Glutamatergic neuron (in vitro differentiated cells): ENCODE results near the gene MN1. TPM values are rescaled to one million over a fixed set of nuclear protein-coding genes. Genes with fewer than 3 reads are reported as not detected.

Experiments used
- DNase-seq: peaks from one replicate; pipeline ENCODE4 v3.0.0; 2022
- H3K27ac Mint-ChIP-seq: one replicate; pipeline ENCODE4 v1.8.0; 2020; ENCODE audit warnings: mild to moderate bottlenecking, mixed read lengths, inconsistent platforms; ENCODE audit not compliant: unreplicated experiment
- H3K27me3 Mint-ChIP-seq: one replicate; pipeline ENCODE4 v1.8.0; 2020; ENCODE audit warnings: mild to moderate bottlenecking, moderate library complexity, mixed read lengths, inconsistent platforms; ENCODE audit not compliant: unreplicated experiment
- H3K36me3 Mint-ChIP-seq: one replicate; pipeline ENCODE4 v1.8.0; 2020; ENCODE audit warnings: mild to moderate bottlenecking, mixed read lengths, inconsistent platforms; ENCODE audit not compliant: unreplicated experiment
- H3K4me1 Mint-ChIP-seq: one replicate; pipeline ENCODE4 v1.8.0; 2020; ENCODE audit warnings: mild to moderate bottlenecking, low read depth, mixed read lengths, inconsistent platforms; ENCODE audit not compliant: unreplicated experiment
- H3K4me3 Mint-ChIP-seq: one replicate; pipeline ENCODE4 v1.8.0; 2020; ENCODE audit warnings: mild to moderate bottlenecking, mixed read lengths, inconsistent platforms; ENCODE audit not compliant: unreplicated experiment
- H3K9me3 Mint-ChIP-seq: one replicate; pipeline ENCODE4 v1.8.0; 2020; ENCODE audit warnings: mild to moderate bottlenecking, moderate library complexity, mixed read lengths, inconsistent platforms; ENCODE audit not compliant: unreplicated experiment
- total RNA-seq: library from RNA; stranded (reverse); fragmentation: NEBNext Ultra II Directional; extraction: Animal tissue kit (Norgen Biotek cat#: 25700); gene quantifications from one replicate; pipeline ENCODE4 v1.2.1, GENCODE V29; 2021; ENCODE audit not compliant: unreplicated experiment
- TF ChIP-seq, protein P1 (sequence below): fragments of 200-600 bp; sonication (generic); IDR thresholded peaks from one replicate; pipeline ENCODE4 v1.5.0; 2021; ENCODE audit not compliant: partially characterized antibody, unreplicated experiment

The MN1 gene
- total RNA-seq, 1 donor from 2014 or later = 0.91 TPM

GRCh38 chr22:27754247-27754887, 47.2 kb downstream of the MN1 start:
- DNase-seq = no peak
- H3K27me3 Mint-ChIP-seq = peaks cover 8% of the 10 kb centered on the region
- TF ChIP-seq, protein P1, sequence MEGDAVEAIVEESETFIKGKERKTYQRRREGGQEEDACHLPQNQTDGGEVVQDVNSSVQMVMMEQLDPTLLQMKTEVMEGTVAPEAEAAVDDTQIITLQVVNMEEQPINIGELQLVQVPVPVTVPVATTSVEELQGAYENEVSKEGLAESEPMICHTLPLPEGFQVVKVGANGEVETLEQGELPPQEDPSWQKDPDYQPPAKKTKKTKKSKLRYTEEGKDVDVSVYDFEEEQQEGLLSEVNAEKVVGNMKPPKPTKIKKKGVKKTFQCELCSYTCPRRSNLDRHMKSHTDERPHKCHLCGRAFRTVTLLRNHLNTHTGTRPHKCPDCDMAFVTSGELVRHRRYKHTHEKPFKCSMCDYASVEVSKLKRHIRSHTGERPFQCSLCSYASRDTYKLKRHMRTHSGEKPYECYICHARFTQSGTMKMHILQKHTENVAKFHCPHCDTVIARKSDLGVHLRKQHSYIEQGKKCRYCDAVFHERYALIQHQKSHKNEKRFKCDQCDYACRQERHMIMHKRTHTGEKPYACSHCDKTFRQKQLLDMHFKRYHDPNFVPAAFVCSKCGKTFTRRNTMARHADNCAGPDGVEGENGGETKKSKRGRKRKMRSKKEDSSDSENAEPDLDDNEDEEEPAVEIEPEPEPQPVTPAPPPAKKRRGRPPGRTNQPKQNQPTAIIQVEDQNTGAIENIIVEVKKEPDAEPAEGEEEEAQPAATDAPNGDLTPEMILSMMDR = no peak
- peaks cover 1% of the 10 kb centered on the region for H3K9me3 Mint-ChIP-seq
- H3K27ac Mint-ChIP-seq = no peak overlapping the region
- no peaks in the 10 kb centered on the region for H3K36me3 Mint-ChIP-seq
- H3K4me3 Mint-ChIP-seq = no peak overlapping the region
- H3K4me1 Mint-ChIP-seq = peaks cover 3% of the 10 kb centered on the region

DNA sequence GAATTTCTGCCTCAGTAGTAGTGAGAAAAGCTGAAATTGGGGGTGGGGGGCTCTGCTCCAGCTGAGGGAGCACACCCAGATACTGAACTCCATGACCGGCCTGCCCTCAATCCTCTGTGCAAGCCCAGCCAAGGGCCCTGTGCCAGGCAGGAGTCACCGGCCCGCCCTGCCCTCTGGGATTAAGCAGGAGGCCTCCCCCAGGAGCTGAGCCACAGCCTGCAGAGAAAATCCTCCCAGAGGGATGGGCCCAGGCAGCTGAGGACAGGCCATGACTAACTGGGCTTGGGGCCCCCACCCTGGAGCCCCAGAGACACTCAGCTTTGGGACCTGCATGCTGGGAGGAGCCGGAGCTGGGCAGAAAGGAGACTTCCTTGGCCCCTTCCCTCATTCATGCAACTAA, 48.8 kb downstream of the MN1 start:
- Mint-ChIP-seq H3K4me3 (no peak overlapping the region), H3K27me3 (peaks cover 7% of the 10 kb centered on the region), H3K36me3 (no peaks in the 10 kb centered on the region), H3K27ac (no peak overlapping the region), H3K4me1 (peaks cover 4% of the 10 kb centered on the region), H3K9me3 (no peaks in the 10 kb centered on the region)
- TF ChIP-seq, protein P1 = no peak
- DNase-seq = no peak

- TF ChIP-seq, protein P1 = no peak
- H3K4me1 Mint-ChIP-seq = peaks cover 4% of the 10 kb centered on the region
- H3K27ac Mint-ChIP-seq = no peak overlapping the region
- H3K4me3 Mint-ChIP-seq = no peak overlapping the region
- H3K9me3 Mint-ChIP-seq = no peaks in the 10 kb centered on the region
- H3K36me3 Mint-ChIP-seq = no peaks in the 10 kb centered on the region
- peaks cover 5% of the 10 kb centered on the region for H3K27me3 Mint-ChIP-seq
- no peak for DNase-seq
Measured at GRCh38 chr22:27752141-27752540, 49.4 kb downstream of the MN1 start.

DNA sequence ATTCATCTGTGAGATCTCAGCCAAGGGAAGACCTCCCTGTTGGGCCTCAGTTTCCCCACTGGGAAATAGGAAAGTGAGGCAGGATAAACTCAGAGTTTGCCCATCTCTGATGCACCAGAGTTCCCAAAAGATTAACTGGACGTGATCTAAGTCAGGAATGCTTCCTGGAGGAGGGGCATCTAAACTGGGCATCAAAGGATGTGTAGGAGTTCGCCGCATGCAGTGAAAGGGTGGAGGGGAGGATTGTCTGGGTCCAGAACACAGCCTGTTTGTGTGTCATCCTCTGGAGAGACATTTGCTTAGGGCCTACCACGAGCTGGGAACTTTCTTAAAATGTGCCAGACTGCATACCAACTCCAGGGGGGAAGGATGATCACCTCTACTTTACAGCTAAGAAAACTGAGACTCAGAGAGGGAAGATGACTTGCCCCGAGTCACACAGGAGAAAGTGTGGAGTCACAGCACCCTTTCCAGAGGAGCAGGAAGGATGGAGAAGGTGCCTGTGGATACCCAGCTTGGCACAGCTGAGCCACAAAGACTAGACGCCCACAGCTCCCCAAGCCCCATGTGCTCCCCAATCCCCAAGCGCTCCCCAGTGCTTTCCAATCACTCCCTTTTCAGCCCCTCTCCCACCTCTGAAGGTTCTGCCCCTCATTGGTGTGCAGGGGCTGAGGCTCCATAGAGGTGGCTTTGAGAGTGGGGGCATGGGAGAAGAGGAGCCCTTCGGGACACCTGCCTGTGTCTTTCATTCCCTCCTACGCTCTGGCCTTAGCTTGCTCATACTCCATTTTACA, 50.1 kb downstream of the MN1 start:
- peaks cover 5% of the 10 kb centered on the region for H3K27me3 Mint-ChIP-seq
- no peak for DNase-seq
- peaks cover 4% of the 10 kb centered on the region for H3K4me1 Mint-ChIP-seq
- H3K9me3 Mint-ChIP-seq = no peaks in the 10 kb centered on the region
- H3K36me3 Mint-ChIP-seq = no peaks in the 10 kb centered on the region
- H3K4me3 Mint-ChIP-seq = no peak overlapping the region
- TF ChIP-seq, protein P1 = no peak
- H3K27ac Mint-ChIP-seq = no peak overlapping the region
